Right cardiac atrium (tissue), 5 donors: ENCODE results near the gene ANKFY1. TPM values are rescaled to one million over a fixed set of nuclear protein-coding genes. Genes with fewer than 3 reads are reported as not detected.
A peak's percentile ranks its signal among the peaks of the same experiment; 100 is the strongest.

Source experiments
- ATAC-seq, 2 donors: fragments of 200-7000 bp; cut with Tn5 transposase; one replicate each; pipeline versions ENCODE4 v1.8.0 to v1.9.1; 2020; ENCODE audit warnings: moderate library complexity in 2 of 2, mild to moderate bottlenecking in 1 of 2
- DNase-seq, 3 donors: peaks; one replicate each; pipeline ENCODE4 v3.0.0-alpha.2; 2020
- H3K27ac ChIP-seq: one replicate; pipeline ENCODE4 v1.5.1; 2013; ENCODE audit warnings: mild to moderate bottlenecking, low read length, control low read depth, moderate library complexity
- H3K27me3 ChIP-seq: one replicate; pipeline ENCODE4 v1.6.1; 2013; ENCODE audit not compliant: control insufficient read depth, insufficient read depth
- H3K4me1 ChIP-seq: one replicate; pipeline ENCODE4 v1.6.1; 2013; ENCODE audit warnings: low read length; ENCODE audit not compliant: control insufficient read depth, insufficient read depth
- H3K4me3 ChIP-seq: one replicate; pipeline ENCODE4 v1.5.1; 2013; ENCODE audit warnings: low read length, control low read depth
- H3K9me3 ChIP-seq: one replicate; pipeline ENCODE4 v1.6.1; 2013; ENCODE audit warnings: low read length; ENCODE audit not compliant: control insufficient read depth
- WGBS: extraction: QIAGEN DNeasy Blood & Tissue Kit; methylation state at CpG from one replicate; pipeline ENCODE4 v1.1.7; 2013; 5-methylcytosine and 5-hydroxymethylcytosine counted together
- intact Hi-C, 4 donors: fragments of 100-400 bp; cut with DNase I; formaldehyde crosslinking; loops; one replicate each; pipeline versions ENCODE4 v1.11.0 to v1.14.0; 2022 to 2023
- polyA plus RNA-seq: library from polyadenylated mRNA; stranded (reverse); fragments of 200-250 nt; gene quantifications from one replicate; pipeline ENCODE4 v1.2.3, GENCODE V29; 2013
- total RNA-seq, 4 donors: library from RNA; stranded (reverse); fragmentation: NEBNext Ultra II Directional; extraction: Animal tissue kit (Norgen Biotek cat#: 25700); gene quantifications; one replicate each; pipeline ENCODE4 v1.2.1, GENCODE V29; 2021
- donor health status: healthy with polysubstance abuse.
- donor health status: DM: no; HTN: yes; CAD: no.
- donor health status: DM: no; HTN: no; CAD: no.
- donor health status: DM: no; HTN: yes; CAD: no; lungs with severe emphysema.
- donor health status: DM: yes; HTN: yes; CAD: no.

The ANKFY1 gene
- total and polyA plus RNA-seq, 5 donors, result 8.6 to 27.1 (median 24.5) TPM

DNA sequence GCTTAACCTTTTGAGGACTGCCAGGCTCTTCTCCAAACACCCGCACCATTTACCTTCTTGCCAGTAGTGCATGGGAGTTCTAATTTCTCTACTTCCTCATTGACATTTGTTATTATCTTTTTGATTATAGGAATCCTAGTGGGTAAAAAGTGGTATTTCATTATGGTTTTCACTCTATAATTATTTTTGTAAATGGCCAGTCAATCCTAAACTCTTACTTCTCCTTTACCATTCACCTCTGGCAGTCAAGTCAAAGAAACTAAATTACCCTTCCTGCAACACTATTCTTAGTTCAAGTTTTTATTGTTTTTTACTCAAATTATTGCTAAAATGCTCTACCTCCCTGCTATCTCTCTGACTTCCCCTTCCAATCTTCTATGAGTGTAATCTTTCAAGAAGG, 29.8 kb upstream of the ANKFY1 start:
- H3K27ac ChIP-seq, result no peak overlapping the region
- intact Hi-C loops, result no loop called here
- WGBS, result 98% methylated on average over 1 of the region's 1 CpG
- no peak for DNase-seq
- H3K4me1 ChIP-seq, result no peaks in the 10 kb centered on the region
- no peak overlapping the region for H3K4me3 ChIP-seq
- H3K9me3 ChIP-seq, result no peaks in the 10 kb centered on the region
- no peak for ATAC-seq
- no peaks in the 10 kb centered on the region for H3K27me3 ChIP-seq

DNA sequence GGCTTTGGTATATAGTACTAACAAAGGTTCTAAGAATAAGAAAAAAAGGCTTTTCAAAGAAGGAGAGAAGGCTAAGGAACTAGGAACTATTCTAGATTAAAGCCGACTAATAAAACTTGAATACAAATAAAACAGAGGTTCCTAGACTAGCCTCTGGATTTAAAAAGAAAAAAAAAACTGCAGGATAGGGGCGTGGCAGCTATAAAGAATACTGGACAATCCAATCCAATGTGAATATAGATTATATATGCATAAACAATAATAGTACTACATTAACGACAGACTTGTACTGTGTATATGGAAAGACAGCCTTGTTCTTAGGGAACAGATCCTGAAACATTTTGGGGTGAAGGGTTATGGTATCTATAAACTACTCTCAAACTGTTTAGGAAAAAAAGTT, 23.9 kb upstream of the ANKFY1 start:
- intact Hi-C loops, result no loop called here
- no peak for ATAC-seq
- Histone ChIP-seq H3K27me3 (no peaks in the 10 kb centered on the region), H3K27ac (no peak overlapping the region), H3K4me3 (no peak overlapping the region), H3K4me1 (no peaks in the 10 kb centered on the region), H3K9me3 (no peaks in the 10 kb centered on the region)
- 93% methylated on average over 3 of the region's 3 CpGs for WGBS
- DNase-seq, result no peak

DNA sequence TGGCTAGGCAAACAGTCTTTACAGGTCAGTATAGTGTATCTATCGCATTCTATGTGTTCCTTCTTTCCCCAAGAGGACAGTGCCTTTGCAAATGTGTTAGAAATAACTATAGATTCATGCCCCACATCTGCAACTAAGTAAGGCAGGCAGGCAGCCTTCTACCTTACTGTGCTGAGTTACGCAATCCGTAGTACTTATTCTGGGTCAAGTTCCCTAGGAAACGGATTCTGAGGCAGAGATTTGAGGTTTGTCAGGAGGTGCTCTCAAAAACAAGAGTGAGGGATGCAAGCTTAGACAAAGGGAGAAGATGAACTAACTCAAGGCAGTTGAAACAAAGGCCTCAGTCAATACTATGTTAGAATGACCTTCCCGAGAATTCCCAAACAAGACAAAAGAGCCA, 12.7 kb upstream of the ANKFY1 start:
- H3K27me3 ChIP-seq, result no peaks in the 10 kb centered on the region

DNA sequence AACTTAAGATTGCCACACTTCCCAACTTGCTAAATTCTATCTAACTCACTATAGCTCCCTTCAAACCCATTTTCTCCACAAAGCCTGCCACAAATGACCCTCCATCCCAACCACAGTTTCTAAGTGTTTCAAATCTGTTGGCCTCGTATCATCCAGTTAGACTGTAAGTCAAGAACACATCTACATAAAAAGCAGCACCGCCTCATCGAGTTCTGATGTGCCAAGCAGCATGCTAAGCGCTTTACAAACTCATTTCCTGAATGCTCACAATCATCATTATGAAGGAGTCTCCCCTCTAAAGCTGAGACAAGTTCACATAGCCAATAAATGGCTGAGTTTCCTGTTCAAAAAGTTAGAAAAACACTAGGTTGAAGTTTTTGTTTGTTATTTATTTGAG, 9.2 kb upstream of the ANKFY1 start:
- no peak overlapping the region for H3K27ac ChIP-seq
- ATAC-seq (no peak), DNase-seq (no peak)
- no peak overlapping the region for H3K4me3 ChIP-seq
- 76% methylated on average over 4 of the region's 4 CpGs for WGBS
- no peaks in the 10 kb centered on the region for H3K4me1 ChIP-seq
- H3K9me3 ChIP-seq, result no peaks in the 10 kb centered on the region
- no peaks in the 10 kb centered on the region for H3K27me3 ChIP-seq
- intact Hi-C loops, result no loop called here

More for the DNA sequence above, 12.7 kb upstream of the ANKFY1 start:
- DNase-seq (no peak), ATAC-seq (no peak)
- no peaks in the 10 kb centered on the region for H3K4me1 ChIP-seq
- intact Hi-C loops, result no loop called here
- no peak overlapping the region for H3K4me3 ChIP-seq
- no peaks in the 10 kb centered on the region for H3K9me3 ChIP-seq
- H3K27ac ChIP-seq, result no peak overlapping the region
- 95% methylated on average over 5 of the region's 5 CpGs for WGBS

DNA sequence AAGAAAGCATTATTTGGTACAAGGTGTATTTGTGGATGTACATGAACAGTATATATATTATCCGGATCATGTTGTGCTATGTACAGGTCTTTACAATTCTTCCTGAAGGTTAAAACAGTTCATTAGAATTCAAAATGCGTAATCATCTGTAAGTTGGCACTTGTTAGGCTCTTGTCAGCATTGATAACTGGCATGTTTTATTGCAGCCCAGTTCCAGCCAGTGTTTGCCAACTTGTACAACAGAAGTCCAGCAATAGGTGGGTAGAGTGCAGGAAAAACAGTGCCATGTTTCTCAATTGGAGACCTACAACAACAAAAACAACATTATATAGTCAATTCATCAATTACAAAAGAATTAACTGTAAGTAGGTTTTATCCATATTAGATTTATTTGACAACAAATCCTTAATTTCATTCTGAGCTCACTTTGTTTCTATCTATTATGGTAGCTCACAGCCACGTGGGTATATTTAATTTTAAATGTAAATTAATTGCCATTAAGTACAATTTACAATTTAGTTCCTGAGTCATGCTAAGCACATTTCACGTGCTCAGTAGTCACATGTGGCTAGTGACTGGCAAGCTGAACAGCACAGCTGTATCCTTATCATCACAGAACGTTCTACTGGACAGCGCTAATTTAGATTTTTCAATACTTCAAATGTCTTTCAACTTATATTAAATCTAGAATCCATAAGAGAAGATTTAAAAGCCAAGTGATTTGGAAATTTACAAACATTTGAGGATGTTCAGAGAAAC, 8.6 kb upstream of the ANKFY1 start:
- ATAC-seq (peak in 1 of 2 donors; percentile 40), DNase-seq (no peak)
- Histone ChIP-seq H3K27me3 (no peaks in the 10 kb centered on the region), H3K4me1 (no peaks in the 10 kb centered on the region), H3K9me3 (no peaks in the 10 kb centered on the region), H3K27ac (no peak overlapping the region), H3K4me3 (no peak overlapping the region)
- 62% methylated on average over 6 of the region's 6 CpGs for WGBS
- intact Hi-C loops, result no loop called here

DNA sequence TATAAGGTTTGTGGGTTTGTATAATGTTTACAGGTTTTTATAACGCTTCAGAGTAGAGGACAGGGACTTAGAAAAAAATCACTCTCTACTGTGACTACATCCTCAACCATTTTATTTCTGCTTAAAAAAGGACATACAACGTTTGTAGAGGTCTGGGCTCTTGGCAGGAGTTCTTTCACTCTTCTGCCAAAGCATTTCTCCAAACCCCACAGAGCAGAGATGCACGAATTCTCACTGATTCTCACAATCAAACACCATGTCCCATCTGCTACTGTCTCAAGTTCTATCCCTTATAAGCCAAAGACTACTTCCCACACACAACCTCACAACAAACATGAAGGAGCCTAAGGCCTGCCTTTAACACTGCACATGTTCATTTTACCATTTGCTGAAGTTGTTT, 7.0 kb upstream of the ANKFY1 start:
- Histone ChIP-seq H3K27me3 (no peaks in the 10 kb centered on the region), H3K27ac (no peak overlapping the region), H3K4me3 (no peak overlapping the region), H3K4me1 (no peaks in the 10 kb centered on the region), H3K9me3 (no peaks in the 10 kb centered on the region)
- no peak for ATAC-seq
- DNase-seq, result no peak
- WGBS, result 30% methylated on average over 3 of the region's 3 CpGs
- intact Hi-C loops, result no loop called here

DNA sequence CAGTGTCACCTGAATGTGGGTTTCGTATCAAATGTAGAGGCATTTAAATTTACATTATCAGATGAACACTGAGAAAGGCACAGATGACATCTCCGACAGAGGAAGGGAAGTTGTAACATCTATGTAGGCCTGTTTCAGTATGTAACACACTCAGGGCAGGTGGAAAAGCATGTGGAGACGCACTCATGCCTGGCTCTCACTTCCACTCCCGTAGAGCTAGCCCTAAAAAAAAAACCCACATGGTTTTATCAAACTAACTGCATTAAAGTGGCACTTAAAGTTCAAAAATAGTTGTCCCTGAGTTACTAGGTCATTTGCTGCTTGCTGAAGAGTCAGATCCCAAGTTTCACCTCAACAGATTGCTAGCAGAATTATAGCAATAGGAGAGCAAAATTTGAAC, 6.1 kb upstream of the ANKFY1 start:
- DNase-seq, result no peak
- intact Hi-C loops, result no loop called here
- Histone ChIP-seq H3K27ac (peak overlapping the region; percentile 19), H3K9me3 (no peaks in the 10 kb centered on the region), H3K4me3 (no peak overlapping the region), H3K4me1 (no peaks in the 10 kb centered on the region), H3K27me3 (no peaks in the 10 kb centered on the region)
- ATAC-seq, result no peak
- 72% methylated on average over 4 of the region's 4 CpGs for WGBS

DNA sequence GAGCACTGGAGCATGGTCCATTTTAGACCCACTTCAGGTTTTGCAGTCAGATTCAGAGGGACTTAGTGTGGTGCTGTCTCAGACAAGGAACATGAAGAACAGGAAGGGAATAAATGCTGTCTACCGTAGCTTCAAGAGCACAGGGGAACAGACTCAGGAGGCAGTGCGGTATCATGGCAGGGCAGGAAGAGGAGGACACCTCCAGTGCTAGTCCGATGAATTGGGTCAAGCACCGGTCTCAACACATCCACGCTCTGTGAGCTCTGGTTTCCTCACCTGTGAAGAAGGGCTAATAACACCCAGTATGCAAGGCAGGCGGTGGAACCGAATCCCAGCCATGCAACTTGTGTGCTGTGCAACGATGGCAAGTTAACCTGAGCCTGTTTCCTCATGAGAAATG, 3.6 kb upstream of the ANKFY1 start:
- 97% methylated on average over 8 of the region's 8 CpGs for WGBS
- H3K27ac ChIP-seq, result no peak overlapping the region
- H3K4me1 ChIP-seq, result peaks cover 3% of the 10 kb centered on the region
- ATAC-seq (no peak), DNase-seq (no peak)
- H3K9me3 ChIP-seq, result no peaks in the 10 kb centered on the region
- intact Hi-C loops, result no loop called here
- no peak overlapping the region for H3K4me3 ChIP-seq
- H3K27me3 ChIP-seq, result no peaks in the 10 kb centered on the region

DNA sequence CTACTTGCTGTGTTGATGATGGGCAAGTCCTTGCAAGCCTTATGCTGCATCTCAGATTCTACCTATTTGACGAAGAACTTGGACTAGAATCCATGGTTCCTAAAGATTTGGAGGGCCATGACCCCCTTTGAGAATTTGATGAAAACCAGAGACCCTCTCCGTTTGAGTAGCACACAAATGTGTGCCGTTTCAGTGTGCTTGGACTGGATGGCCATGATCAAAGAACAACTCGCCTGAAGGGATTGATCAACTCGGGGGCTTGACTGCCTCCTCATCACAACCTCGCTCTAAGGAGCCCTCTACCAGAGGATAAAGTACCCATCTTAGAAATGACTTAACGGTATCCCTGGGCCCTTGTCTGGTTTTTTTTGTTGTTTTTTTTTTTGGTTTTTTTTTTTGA, 2.8 kb upstream of the ANKFY1 start:
- Histone ChIP-seq H3K4me3 (no peak overlapping the region), H3K4me1 (peaks cover 4% of the 10 kb centered on the region), H3K27ac (no peak overlapping the region), H3K27me3 (no peaks in the 10 kb centered on the region), H3K9me3 (no peaks in the 10 kb centered on the region)
- DNase-seq (no peak), ATAC-seq (no peak)
- 82% methylated on average over 7 of the region's 7 CpGs for WGBS
- intact Hi-C loops, result no loop called here

DNA sequence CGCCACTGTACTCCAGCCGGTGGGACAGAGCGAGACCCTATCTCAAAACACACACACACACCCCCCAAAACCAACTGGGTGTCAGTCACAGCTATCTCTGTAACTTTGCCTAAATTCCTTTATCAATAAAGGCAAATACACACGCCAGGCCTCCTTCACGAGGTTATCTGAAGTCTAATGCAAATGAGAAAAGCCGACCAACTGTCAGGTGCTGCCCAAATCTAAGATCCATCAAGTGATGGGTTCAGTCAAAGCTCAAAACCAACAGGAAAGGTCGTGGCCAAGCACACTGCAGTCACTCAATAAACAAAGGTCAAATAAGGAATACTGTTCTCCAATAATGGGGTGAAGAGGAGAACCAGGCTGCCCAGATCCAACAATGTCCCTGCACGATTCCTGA, 1.1 kb downstream of the ANKFY1 start:
- intact Hi-C loops, result no loop called here
- WGBS, result 45% methylated on average over 8 of the region's 8 CpGs
- ATAC-seq, result no peak
- H3K4me1 ChIP-seq, result peaks cover 4% of the 10 kb centered on the region
- no peaks in the 10 kb centered on the region for H3K9me3 ChIP-seq
- no peak for DNase-seq
- H3K4me3 ChIP-seq, result peak overlapping the region; percentile 73
- no peaks in the 10 kb centered on the region for H3K27me3 ChIP-seq
- no peak overlapping the region for H3K27ac ChIP-seq

DNA sequence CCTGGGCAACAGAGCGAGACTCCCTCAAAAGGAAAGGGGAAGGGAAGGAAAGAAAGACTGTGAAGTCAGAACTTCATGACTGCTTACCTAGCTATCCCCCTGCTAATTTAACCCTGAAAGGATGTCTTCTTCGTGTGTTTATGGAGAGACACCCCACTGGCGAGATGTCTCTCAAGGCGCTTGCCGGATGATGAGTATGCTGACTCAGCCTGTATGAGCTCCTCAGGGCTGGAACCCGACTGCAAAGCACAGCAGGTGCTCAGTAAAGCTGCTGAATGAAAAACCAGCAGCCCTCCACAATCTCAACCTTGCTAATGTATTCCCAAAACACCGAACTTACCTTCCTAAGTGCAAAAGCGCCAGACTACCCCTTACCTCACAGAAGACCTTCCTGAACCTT, 2.3 kb downstream of the ANKFY1 start:
- ATAC-seq (no peak), DNase-seq (no peak)
- no peak overlapping the region for H3K4me3 ChIP-seq
- no peaks in the 10 kb centered on the region for H3K27me3 ChIP-seq
- WGBS, result 93% methylated on average over 8 of the region's 8 CpGs
- H3K27ac ChIP-seq, result no peak overlapping the region
- H3K4me1 ChIP-seq, result peaks cover 4% of the 10 kb centered on the region
- intact Hi-C loops, result no loop called here
- no peaks in the 10 kb centered on the region for H3K9me3 ChIP-seq

DNA sequence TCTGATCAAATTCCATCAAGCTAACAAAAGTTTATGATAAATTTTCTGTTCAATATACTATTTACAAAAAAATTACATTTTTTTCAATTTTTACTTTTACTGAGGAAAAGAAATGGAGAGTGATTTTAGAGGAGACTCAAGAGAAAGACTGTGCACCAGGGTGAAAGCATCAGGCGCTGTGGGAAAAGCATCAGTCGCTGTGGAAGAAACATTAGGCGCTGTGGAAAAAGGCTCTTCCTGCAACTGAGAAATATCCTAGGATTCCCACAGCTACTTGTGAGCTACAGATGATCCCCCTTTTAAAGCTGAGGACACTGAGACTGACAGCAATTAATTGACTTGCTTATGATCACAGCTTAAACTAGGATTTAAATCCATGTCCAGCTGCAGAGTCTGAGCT, 4.9 kb downstream of the ANKFY1 start:
- intact Hi-C loops, result no loop called here
- Histone ChIP-seq H3K27me3 (no peaks in the 10 kb centered on the region), H3K9me3 (no peaks in the 10 kb centered on the region), H3K4me3 (no peak overlapping the region), H3K4me1 (peaks cover 4% of the 10 kb centered on the region), H3K27ac (no peak overlapping the region)
- DNase-seq, result no peak
- WGBS, result 96% methylated on average over 3 of the region's 3 CpGs
- ATAC-seq, result no peak
